AG08395 (cell line): Measurements from ENCODE around the gene CEP41.
A peak's percentile ranks its signal among the peaks of the same experiment; 100 is the strongest.
"Not testable (repeated sequence)": the region's sequence is repeated elsewhere in the genome, so short reads cannot be mapped to it uniquely, and the experiment has no call there.

Experiments used
- DNase-seq: peaks from one replicate; pipeline ENCODE4 v3.0.0; 2012; ENCODE audit warnings: mixed read lengths, low spot score

CEP41 gene

DNA sequence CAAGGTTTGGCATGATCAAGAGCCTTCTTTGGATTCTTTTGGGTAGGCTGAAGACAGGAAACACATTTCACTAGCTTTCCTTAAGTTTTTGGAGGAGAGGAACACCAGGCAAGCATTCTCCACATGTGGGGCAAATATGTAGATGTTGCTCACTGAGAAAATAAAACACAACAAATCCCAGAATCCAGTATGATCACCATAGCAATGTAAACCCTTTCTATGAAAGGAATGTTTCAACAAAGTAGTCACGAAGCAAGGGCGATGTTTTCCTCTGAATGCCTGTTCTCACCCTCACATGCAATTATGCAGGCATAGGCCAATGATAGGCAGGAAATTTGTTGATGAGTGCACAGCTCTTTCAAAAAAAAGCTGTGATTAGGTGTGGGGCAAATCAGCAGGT, 20.5 kb upstream of the CEP41 start:
- DNase-seq = peak; percentile 49

DNA sequence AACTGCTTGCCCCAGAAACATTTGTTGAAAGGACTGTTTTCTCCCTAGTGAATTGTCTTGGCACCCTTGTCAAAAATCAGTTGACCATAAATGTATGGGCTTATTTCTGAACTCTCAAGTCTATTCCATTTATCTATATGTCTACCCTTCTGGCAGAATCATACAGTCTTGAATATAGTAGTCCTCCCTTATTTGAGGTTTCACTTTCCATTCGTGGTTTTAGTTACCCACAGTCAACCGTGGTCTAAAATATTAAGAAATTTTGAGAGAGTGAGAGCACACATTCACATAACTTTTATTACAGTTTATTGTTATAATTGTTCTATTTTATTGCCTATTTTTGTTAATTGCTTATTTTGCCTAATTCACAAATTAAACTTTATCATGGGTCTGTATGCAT, 17.4 kb upstream of the CEP41 start:
- no peak for DNase-seq

GRCh38 chr7:130454959-130455358, 14.1 kb upstream of the CEP41 start:
- no peak for DNase-seq

GRCh38 chr7:130452951-130453350, 12.1 kb upstream of the CEP41 start:
- no peak for DNase-seq

DNA sequence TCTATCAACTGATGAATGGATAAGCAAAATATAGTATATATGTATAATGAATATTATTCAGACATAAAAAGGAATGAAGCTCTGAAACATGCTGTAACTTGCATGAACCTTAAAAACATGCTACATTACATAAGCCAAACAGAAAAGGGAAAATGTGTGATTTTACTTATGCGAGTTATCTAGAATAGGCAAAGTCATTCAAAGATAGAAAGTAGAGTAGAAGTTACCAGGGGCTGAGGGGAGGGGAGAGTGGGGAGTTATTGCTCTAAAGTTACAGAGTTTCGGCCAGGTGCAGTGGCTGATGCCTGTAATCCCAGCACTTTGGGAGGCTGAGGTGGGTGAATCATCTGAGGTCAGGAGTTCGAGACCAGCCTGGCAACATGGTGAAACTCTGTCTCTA, 10.5 kb upstream of the CEP41 start:
- DNase-seq = not testable (repeated sequence)

- DNase-seq = no peak
Observed at GRCh38 chr7:130446259-130446658, 5.4 kb upstream of the CEP41 start.

DNA sequence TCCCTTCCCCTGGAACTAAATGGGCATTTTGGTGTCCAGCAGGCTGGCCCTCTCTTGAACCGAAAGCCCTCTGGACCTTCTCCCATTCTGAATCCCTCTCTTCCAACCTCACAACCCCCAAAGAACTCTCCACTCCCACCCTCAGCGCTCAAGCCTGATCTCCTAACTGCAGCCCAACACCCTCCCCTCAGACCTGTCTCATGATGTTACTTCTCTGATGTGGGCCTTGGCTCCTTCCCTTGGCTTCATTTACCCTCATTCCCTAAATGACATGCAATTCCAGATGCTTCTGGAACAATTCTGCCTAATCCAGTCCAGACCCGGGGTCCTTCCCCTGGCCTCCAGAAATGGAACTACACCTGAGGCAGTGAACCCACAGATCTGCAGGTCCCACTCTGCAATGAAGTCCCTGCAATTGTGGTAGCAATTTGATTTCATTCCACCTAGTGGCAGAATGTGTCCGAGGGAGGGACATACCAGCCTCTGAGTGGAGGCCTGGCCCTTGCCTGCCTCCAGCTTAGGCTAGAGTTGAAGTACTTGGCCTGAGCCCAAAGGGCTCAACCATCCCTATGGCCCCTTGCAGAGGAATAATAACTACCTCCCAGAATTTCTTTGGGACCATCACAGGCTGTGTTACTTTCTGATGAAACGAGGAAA, 4.1 kb upstream of the CEP41 start:
- DNase-seq = no peak

DNA sequence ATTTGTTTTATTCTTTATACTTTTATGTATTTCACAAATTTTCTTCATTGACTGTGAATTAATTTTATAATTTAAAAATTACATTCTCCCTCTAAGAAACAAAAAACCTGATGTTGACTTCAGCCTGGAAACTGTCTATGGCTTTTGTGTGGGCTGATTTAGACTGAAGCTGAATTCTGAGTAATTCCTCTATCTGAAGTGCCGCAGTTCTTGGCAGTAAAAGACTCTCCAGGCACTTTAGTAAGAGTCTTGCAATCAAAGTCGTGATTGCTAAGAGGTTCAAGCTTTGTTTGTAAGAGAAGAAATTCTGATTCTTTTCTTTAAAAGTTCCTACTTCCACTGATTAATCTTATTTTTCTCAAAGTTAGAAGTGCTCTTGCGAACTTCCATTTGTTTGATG, 3.4 kb upstream of the CEP41 start:
- DNase-seq = peak; percentile 32

DNA sequence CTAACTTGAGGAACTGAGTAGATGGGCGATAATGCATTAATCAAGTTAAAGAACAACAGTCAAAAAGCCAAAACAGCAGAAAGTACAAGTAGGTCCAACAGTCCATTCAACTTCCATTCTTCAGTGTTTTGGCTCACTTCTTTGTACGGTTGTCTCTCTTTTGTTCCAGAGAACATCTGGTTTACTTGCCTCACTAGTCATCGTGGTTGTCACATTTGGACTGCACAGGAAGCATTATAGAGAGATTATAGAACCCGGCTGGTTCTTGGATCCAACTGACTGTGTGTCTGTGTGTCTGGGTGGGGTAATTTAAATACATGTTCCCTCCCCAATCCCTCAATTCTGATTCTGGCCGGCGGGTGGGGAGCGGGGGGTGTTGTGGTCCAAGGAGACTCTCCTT, 1.8 kb upstream of the CEP41 start:
- DNase-seq = no peak

DNA sequence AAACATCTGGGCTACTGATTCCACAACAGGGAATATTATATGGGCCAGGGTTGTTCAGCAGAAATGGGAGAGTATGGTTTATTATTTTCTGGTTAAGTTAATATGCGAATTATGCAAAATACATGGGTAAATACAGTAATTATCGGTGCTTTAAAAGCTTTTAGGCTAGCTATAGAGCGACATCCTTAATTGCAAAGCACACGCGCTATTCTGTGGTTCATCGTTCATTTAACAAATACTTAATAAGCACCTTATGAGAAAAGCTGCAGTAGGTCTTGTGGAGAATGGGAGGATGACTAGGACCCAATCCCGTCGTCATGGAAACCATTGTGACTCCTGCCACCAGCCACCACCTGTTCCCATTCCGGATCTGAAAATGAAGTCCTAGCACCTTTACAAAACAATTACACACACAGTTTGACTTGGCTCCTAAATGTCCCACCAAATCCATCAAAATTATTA, 623 bp upstream of the CEP41 start:
- peak; percentile 3 for DNase-seq

- no peak for DNase-seq
Observed at GRCh38 chr7:130436253-130436652, 4.6 kb downstream of the CEP41 start.

DNA sequence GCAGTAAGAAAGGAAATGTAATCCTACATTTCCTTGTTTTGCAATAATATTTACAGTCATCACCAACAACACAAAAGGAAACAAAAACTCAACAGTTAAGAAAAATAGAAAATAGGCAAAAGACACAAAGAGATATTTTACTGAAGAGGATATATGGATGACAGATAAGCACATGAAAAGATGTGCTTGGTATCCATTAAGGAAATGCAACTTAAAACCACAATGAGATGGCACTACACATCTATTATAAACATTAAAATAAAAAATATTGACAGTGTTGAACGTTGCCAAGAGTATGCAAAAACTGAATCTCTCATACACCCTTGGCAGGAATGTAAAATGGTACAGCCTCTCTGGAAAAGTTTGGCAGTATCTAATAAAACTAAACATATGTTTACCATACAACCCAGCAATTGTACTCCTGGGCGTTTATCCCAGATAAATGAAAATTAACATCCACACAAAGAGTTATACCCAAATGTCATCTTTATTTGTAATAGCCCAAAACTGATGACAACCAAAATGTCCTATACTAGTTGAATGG, 5.4 kb downstream of the CEP41 start:
- no peak for DNase-seq

DNA sequence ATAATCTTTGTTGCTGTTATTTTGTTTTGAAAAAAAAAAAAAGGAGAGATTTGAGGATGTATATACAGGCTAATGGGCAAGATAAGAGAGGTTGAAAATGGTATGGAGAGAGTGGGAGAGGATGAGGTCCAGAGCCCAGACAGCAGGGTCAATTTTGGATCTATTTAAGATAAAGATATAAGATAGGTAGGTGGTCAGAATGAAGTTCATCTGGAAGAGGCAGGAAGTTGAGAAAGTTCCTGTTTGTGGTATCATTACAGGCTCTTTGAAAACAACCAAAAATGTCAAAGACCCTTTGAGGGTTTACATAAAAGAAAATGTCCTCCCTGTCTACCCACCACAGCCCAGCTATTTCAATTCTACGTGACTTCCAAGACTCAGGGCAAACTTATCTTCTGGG, 7.5 kb downstream of the CEP41 start:
- no peak for DNase-seq

DNA sequence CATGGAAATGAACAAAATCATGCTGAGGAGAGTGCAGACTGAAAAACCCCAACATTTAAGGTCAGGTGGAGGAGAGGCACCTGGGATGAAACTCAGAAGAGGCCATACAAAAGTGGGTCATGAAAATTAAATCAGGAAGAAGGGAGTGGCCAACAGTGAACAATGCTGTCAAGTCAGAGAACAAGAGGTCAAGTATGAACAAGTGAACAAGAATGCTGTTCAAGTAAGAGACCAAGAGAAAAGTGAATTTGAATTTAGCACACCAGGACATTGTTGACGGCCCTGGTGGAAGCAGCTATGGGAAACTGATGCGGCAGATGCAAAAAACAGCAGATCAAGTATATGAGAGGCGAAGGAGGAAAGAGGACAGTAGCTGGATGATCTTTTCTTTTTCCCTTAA, 7.9 kb downstream of the CEP41 start:
- no peak for DNase-seq

DNA sequence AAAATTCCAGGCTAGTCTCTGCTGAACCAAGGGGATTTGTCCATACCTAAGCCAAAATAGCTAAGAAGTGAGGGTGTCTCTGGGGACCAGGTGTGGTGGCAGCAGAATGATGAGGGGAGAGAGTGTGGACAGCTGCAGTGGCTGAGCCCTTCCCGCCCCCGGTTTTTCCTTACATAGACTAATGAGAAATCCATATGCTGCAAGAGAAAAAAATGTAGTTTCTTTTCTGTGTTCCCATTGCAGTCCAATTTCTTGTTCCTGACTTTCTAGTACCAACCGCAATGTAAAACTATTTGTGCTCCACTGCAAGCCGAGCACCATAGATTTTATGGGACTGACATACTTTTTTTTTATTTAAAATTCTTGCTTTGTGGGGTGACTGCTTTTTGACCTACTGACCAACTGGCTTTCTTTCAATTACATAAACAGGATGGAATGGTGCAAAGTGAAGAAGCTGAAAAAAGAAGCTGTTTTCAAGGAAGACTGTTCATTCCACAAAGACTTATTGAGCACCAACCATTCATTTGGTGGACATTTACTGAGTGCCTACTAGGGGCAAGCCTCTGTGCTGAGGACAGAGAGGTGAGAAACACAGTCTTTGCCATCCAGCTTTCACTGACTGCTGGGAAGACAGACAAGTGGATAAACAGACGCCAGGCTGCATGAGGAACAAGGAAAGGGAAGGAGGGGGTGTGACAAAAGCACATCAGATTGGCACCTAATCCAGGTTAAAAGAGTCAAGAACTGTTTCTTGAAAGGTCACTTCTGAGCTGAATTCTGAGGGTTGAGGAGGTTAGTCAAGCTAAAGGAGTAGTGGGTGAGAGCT, 9.8 kb downstream of the CEP41 start:
- peak; percentile 47 for DNase-seq

DNA sequence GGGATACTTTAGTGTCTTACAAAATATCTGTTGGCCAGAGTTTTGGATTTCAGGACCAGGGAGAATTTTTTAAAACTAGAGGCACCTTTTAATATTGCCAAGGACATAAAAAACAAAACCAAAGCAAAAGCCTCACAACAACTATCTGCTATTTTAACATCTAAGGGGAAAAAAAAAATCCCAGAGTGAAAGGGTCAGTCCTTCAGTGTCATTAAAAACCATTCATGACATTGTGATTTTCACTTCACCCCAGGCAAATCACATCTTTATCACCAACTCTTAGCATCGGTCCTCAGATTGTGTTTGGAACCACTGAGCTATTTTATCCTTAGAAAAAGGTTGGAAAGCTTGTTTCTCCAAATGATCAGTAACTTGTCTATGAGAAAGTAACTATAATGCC, 10.7 kb downstream of the CEP41 start:
- DNase-seq = no peak

DNA sequence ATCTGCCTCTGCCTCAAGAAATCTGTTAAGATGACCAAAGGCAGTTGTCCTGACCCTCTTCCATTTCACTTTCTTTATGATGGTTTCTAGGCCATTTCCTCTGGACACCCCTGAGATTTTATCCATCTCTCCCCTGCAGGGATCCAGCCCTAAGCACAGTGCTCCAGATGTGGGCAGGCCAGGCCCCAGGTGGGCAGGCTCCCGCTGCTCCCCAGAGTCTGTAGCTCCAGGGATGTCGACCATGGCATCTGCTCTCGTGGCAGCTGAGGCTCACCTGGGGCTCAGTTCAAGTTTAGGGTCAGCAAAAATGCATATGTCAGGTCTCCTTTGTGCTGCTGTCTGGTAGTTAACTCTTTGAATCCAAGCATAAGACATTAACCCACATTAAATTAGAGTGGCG, 11.8 kb downstream of the CEP41 start:
- DNase-seq = no peak

DNA sequence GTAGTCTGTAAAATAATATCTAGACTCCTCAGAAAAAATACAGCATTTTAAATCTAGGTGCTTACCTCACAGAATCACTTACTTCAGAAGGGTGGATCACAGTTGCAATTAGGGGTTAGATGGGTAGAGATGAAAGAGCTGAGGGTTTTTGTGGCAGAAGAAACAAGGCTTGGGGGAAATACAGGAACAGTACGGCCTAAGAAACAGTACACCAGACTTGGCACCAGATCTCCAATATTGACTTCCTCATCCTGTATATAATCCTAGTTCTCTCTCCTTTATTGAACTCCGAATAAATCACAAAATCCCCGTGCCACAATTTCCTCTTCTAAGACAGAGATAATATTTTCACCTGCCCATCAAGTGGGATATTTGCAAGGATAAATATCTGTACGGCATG, 14.3 kb downstream of the CEP41 start:
- DNase-seq = no peak

DNA sequence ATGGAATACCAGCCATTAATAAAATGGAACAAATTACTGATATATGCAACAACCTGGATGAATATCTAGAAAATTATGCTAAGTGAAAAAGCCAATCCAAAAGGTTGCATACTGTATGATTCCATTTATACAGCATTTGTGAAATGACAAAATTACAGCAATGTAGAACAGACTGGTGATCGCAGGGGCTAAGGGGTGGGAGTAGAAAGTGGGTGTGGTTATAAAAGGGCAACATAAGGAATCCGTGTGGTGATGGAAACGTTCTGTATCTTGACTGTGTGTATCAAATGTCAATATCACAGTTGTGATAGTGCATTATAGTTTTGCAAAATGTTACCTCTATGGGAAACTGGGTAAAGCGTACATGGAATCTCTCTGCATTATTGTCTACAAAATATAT, 15.0 kb downstream of the CEP41 start:
- no peak for DNase-seq

DNA sequence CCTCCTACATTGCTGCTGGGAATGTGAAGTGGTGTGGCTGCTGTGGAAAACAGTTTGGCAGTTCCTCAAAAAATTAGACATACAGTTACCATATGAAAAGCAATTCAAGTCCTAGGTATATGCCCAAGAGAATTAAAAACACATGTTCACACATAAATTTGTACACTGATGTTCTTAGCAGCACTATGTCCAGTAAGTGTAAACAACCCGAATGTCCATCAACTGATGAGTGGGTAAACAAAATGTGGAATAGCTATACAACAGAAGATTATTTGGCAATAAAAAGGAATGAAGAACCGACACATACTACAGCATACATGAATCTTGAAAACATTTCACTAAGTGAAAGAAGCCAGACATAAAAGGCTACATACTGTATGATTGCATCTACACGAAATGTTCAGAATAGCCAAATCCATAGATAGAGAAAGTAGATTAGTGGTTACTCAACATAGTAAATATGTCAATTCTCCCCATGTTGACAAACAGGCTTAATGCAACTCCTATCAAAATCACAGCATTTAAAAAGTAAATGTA, 17.2 kb downstream of the CEP41 start:
- no peak for DNase-seq

GRCh38 chr7:130421684-130422083, 19.1 kb downstream of the CEP41 start:
- peak; percentile 13 for DNase-seq

GRCh38 chr7:130420943-130421578, 19.8 kb downstream of the CEP41 start:
- DNase-seq = no peak

DNA sequence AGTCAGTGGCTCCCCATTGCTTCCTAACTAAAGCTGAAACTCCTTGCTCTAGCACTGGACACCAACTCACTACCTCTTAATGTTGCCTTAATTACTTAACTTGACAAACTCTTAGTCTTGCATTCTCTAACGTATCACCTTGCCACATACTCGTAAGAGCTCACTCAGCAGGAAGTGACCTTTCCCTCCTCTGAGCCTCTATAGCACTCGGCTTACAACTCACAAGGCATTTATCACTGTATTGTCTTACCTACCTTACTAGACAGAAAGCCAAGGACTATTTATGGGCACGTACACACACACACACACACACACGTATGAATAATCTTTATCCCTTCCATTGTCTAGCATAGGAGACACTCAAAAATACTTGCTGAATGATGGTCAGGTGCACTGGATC, 21.2 kb downstream of the CEP41 start:
- DNase-seq = no peak
